Activated CD4-positive, CD25-positive, alpha-beta regulatory T cell treated with anti-CD3 and anti-CD28 coated beads, Interleukin-2, amount 50 U/mL, for 72 hours (primary cell): ENCODE results near the gene MACROH2A2.
"Not testable (repeated sequence)": the region's sequence is repeated elsewhere in the genome, so short reads cannot be mapped to it uniquely, and the experiment has no call there.

ENCODE experiments used
- DNase-seq: peaks from one replicate; pipeline ENCODE4 v3.0.0; 2021

Gene MACROH2A2

GRCh38 chr10:70106958-70107791 lies 54.5 kb downstream of the MACROH2A2 start:
- no peak for DNase-seq

DNA sequence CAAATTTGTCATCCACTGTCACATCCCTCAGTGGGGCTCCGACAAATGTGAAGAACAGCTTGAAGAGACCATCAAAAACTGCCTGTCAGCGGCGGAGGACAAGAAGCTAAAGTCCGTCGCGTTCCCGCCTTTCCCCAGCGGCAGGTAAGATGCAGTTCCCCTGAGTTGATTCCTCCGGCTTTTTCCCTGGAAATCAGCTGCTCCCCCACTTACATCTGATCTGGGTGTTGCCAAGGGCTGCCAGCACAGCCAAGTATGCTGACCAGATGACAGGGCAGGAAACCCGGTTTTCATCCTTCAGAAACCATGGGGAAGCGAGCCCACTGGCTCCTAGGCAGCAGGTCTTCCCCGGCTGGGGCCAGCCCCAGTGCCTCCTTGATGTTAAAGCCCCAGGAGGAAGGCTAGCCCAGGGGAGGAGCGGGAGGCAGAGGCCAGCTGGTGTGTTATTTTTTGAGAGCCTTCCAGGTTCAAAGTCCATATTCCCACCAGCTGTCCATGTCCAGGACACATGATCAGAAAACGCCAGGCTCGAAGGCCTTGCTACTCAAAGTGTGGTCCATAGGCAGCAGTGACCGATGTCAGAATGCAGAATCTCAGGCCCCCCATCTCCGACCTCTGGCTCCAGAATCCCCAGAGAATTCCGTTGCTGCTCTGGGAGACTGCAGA lies 56.6 kb downstream of the MACROH2A2 start:
- no peak for DNase-seq

DNA sequence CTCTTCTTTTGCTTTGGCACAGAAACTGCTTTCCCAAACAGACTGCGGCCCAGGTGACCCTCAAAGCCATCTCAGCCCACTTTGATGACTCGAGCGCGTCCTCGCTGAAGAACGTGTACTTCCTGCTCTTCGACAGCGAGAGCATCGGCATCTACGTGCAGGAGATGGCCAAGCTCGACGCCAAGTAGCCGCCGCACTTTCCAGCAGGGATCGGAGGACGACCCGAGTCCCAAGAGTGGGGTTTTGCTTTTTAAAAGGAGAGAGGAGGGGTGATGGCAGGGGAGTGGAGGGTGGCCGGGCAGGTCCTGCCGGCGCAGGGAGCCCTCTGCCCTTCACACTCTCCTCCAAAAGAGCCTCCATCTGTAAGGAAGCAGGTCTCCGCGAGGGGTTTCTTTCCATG lies 58.9 kb downstream of the MACROH2A2 start:
- no peak for DNase-seq

GRCh38 chr10:70112071-70112470 lies 59.4 kb downstream of the MACROH2A2 start:
- no peak for DNase-seq

- DNase-seq, result no peak
Measured at GRCh38 chr10:70114902-70115301, 62.3 kb downstream of the MACROH2A2 start.

GRCh38 chr10:70115948-70116682 lies 63.5 kb downstream of the MACROH2A2 start:
- DNase-seq, result peak; percentile 58

DNA sequence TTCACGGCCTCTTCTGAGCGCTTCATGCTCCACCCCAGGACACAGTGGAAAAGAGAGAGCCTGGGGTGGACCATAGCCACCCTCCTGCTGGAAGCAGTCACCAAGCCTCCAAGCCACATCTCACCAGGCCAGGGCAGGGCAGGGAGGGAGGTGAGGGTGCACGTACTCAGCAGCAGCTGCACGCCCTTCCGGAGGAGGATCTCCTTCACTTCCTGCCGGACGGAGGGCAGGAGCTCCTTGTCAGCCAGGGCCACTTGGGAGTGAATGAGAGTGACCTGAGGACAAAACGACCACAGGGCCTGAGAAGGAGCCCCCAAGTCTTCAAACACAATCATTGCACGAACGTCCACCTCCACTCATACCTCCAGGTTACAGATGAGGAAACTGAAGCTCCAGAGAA lies 65.0 kb downstream of the MACROH2A2 start:
- no peak for DNase-seq

DNA sequence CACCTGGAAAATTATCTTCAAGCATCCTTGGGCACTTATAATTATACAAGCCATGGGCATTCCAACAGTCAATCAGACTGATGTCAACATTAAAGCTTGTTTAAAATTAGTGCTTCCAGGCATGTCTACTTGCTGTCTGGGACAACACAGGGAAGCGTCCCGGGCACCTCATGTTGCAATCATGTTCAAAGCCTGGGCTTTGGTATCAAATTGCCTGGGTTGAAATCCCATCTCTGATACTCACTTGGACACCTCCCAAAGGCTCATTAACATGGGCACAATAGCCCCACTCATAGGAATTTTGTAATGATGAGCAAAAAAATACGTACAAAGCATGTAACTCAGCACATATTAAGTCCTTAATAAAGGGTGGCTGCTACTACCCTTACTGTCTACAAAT lies 65.5 kb downstream of the MACROH2A2 start:
- no peak for DNase-seq

GRCh38 chr10:70119197-70119596 lies 66.6 kb downstream of the MACROH2A2 start:
- no peak for DNase-seq

- DNase-seq, result no peak
Measured at GRCh38 chr10:70119623-70120022, 67.0 kb downstream of the MACROH2A2 start.

DNA sequence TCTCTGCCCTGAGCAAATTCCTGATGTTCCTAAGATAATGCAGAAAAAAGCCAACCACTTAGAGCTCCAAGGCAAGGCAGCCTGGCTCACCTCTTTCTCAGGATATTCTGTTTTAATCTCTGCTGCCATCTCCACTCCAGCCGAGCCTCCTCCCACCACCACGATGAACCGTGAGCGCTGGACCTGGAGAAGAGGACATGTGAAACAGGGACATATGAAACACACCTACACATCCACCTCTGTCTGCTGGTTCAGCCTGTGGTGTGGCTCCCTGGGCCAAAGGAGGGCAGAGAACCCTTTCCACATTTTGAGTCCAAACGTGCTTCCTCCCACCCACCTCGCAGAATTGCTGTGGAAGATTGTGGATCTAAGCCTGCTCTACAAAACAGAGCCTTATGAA lies 67.8 kb downstream of the MACROH2A2 start:
- no peak for DNase-seq

DNA sequence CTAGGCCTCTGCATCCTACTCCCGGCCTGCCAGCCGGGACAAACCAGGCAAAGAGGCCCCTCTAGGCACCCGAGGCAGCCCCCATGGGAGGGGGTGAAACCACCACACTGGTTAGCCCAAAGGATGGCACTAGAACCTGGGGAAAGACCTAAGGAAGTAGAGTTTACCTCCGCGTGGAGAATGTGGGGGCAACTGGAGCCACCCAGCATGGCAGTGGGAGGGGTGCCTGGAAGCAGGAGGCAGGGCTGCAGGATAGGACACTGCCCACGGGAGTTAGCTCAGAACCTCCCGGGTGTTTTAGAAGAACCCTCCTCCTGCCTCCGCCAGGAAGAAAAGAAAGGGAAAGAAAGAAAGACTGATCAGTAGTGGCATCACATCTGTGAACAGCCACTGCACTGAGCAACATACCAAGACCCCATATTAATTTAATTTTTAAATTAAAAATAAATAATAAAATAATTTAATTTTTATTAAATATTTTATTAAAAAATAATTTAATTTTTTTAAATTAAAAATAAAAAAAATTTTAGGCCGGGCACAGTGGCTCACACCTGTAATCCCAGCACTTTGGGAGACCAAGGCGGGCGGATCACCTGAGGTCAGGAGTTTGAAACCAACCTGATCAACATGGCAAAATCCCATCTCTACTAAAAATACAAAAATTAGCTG lies 68.8 kb downstream of the MACROH2A2 start:
- DNase-seq, result no peak

DNA sequence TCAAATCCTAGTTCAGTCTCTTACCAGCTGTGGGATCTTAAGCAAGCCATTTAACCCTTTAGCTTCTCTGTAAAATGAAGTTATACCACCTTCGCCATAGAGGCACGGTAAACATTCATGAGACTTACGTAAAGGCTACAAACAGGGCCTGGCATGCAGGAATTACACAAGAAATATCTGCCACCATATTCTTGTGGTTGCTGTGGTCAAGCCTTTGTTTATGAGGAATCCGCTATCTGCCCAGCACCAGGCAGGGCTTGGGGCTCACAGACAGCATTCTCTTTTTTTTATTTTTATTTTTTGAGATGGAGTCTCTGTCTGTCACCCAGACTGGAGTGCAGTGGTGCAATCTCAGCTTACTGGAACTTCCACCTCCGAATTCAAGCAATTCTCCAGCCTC lies 70.1 kb downstream of the MACROH2A2 start:
- no peak for DNase-seq

DNA sequence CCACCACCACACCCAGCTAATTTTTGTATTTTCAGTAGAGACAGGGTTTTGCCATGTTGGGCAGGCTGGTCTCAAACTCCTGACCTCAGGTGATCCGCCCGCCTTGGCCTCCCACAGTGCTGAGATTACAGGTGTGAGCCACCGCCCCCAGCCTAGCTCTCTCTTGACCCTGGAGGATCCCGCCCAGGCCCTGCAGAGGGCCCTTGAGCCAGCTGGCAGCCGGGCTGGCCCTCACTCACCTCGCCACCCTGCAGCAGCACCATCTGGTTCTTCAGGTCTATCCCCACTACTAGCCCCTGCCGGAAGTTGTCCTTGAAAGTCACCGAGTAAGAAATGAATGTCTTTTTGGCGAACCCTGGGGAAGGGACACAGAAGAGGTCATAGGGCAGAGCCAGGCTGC lies 70.5 kb downstream of the MACROH2A2 start:
- DNase-seq, result not testable (repeated sequence)

DNA sequence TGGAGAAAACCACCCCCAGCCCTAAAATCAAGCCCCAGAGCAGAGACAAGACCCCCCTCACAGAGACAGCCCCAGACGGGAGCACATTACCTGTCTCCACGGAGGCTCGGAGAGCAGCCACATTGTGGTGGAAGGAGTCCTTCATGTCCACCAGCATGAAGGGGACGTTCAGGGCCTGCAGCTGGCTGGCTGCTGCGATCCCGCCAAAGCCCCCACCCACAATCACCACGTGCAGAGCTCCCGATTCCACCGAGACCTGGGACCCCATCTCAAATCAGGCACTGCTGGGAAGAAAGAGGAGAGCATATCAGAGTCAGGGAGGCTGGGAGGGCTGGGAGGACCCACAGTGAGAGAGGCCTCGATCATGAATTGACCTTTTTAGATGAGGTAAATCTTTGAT lies 71.2 kb downstream of the MACROH2A2 start:
- no peak for DNase-seq

DNA sequence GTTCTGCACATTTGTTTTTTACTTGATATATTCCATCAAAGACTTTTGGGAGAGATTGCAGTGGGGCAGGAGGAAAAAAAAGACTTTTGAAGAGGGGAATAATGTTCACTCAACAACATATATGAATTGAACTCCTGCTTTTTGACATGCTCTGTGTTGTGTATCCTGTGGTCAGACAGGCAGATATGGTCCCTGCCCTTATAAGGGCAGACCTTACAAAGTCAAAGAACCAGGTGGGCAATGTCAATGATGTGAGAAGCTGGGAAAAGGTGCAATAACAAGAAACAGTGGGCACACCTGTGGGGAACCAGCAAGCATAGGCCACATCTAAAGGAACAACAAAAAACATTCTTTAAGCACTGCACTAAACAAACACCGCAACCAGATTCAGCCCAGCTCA lies 71.8 kb downstream of the MACROH2A2 start:
- no peak for DNase-seq

DNA sequence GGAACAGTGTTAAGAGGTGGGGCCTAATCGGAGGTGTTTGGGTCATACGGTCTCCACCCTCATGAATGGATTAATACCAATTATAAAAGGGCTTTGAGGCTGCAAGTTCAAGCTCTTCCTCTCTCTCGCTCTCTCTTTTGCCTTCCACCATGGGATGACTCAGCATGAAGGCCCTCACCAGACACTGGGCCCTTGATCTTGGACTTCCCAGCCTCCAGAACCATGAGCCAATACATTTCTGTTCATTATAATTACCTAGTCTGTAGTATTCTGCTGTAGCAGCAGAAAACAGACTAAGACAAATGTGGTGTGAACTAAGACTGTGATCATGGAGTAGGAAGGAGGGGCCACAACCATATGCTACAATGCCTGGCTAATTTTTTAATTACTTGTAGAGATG lies 72.3 kb downstream of the MACROH2A2 start:
- DNase-seq, result no peak

- no peak for DNase-seq
Measured at GRCh38 chr10:70125918-70126552, 73.4 kb downstream of the MACROH2A2 start.

- DNase-seq, result no peak
Measured at GRCh38 chr10:70126700-70127395, 74.2 kb downstream of the MACROH2A2 start.

DNA sequence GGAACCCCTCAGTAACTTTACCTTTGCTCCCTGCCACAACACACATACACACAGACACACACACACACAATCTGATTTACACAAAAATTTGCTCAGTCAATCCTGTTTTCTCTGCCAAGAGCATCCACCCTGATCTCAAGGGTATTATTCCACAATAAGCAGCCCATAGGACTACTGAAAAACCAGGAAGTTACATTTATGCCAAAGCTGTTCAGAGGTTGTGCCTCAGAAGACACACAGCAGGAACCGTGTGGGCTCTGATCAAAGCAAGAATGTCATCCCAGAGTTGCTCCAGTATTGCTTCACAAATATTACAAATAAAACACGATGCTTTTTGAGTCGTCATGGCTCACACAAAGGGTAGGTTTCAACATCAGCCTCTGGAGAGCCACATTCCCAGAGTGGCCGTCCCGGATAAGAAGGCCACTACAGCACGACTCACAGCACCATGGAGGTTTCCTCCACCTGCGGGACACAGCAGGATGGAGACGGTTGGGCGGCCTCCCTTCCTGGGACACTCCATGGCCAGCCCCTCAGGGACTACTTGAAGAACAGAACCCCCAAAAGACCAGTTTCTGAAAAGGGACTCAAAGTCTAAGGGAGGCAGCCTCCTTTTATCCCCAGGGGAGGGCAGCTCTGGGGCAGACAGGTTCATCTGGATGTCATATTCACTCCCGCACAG lies 78.4 kb downstream of the MACROH2A2 start:
- no peak for DNase-seq

GRCh38 chr10:70131560-70131937 lies 78.9 kb downstream of the MACROH2A2 start:
- peak; percentile 29 for DNase-seq
